NB4 (cell line): ENCODE data around the gene FANCC.

Experiments
- CTCF ChIP-seq: IDR thresholded peaks from one replicate; pipeline ENCODE4 v1.5.1; 2012; ENCODE audit warnings: low read depth, low read length
- MAX ChIP-seq: IDR thresholded peaks from 2 replicates; pipeline ENCODE4 v1.6.1; 2011; ENCODE audit warnings: low read depth, low read length
- POLR2A ChIP-seq: IDR thresholded peaks from 2 replicates; pipeline ENCODE4 v1.6.1; 2011; ENCODE audit warnings: mild to moderate bottlenecking; ENCODE audit not compliant: insufficient read length; ENCODE audit errors: extremely low read depth

GRCh38 chr9:95129476-95130291 lies 187.8 kb downstream of the FANCC start:
- TF ChIP-seq CTCF: no peak
- no peak for TF ChIP-seq POLR2A
- no peak for TF ChIP-seq MAX
